Lung (tissue), 12 donors: ENCODE results near the gene NXN. TPM values are rescaled to one million over a fixed set of nuclear protein-coding genes. Genes with fewer than 3 reads are reported as not detected.

Source experiments
- ATAC-seq: fragments of 200-7000 bp; cut with Tn5 transposase; one replicate; pipeline ENCODE4 v1.9.1; 2020; ENCODE audit warnings: moderate number of reproducible peaks; ENCODE audit not compliant: insufficient read depth, low FRiP score
- DNase-seq, 3 donors: peaks; one replicate each; pipeline ENCODE4 v3.0.0-alpha.2; 2013 to 2017
- H3K27ac ChIP-seq, 2 donors: one replicate each; pipeline ENCODE4 v1.5.1; 2013; ENCODE audit warnings: mild to moderate bottlenecking in 2 of 2, moderate library complexity in 2 of 2, control low read depth in 1 of 2, inconsistent platforms in 1 of 2, low read depth in 1 of 2, low read length in 1 of 2
- H3K27me3 ChIP-seq, 3 donors: one replicate each; pipeline ENCODE4 v1.5.1; 2013; ENCODE audit warnings: low read length in 2 of 3; ENCODE audit not compliant: control insufficient read depth in 3 of 3, insufficient read depth in 3 of 3
- H3K36me3 ChIP-seq, 4 donors: one replicate each; pipeline ENCODE4 v1.5.1; 2013; ENCODE audit warnings: low read length in 4 of 4, mild to moderate bottlenecking in 1 of 4, moderate library complexity in 1 of 4; ENCODE audit not compliant: control insufficient read depth in 4 of 4, insufficient read depth in 4 of 4
- H3K4me1 ChIP-seq, 5 donors: one replicate each; pipeline ENCODE4 v1.5.1; 2013; ENCODE audit warnings: low read length in 5 of 5, mild to moderate bottlenecking in 2 of 5, moderate library complexity in 1 of 5; ENCODE audit not compliant: control insufficient read depth in 5 of 5, insufficient read depth in 5 of 5
- H3K4me3 ChIP-seq: one replicate; pipeline ENCODE4 v1.5.1; 2013; ENCODE audit warnings: mild to moderate bottlenecking, control low read depth, moderate library complexity
- H3K9ac ChIP-seq, 2 donors: one replicate each; pipeline ENCODE4 v1.5.1; 2013; ENCODE audit warnings: low read length in 2 of 2, control low read depth in 1 of 2; ENCODE audit not compliant: insufficient read depth in 1 of 2
- H3K9me3 ChIP-seq, 4 donors: one replicate each; pipeline ENCODE4 v1.5.1; 2013; ENCODE audit warnings: low read length in 3 of 4, mild to moderate bottlenecking in 1 of 4, moderate library complexity in 1 of 4; ENCODE audit not compliant: control insufficient read depth in 4 of 4, insufficient read depth in 3 of 4
- CTCF ChIP-seq: IDR thresholded peaks from 2 replicates; pipeline ENCODE4 v1.5.1; 2012; ENCODE audit warnings: mild to moderate bottlenecking; ENCODE audit errors: control extremely low read depth, extremely low read depth
- WGBS, 2 donors: extraction: QIAGEN DNeasy Blood & Tissue Kit; methylation state at CpG; one replicate each; pipeline ENCODE4 v1.1.7; 2013; 5-methylcytosine and 5-hydroxymethylcytosine counted together
- polyA plus RNA-seq, 2 donors: library from polyadenylated mRNA; stranded (reverse); fragments of 200-250 nt; gene quantifications; one replicate each; pipeline ENCODE4 v1.2.1, GENCODE V29; 2013
- total RNA-seq, 2 donors: library from RNA; depleted of rRNA in 1 of 2; stranded (reverse); fragments of >200 nt in 1 of 2; gene quantifications; one replicate each; pipeline ENCODE4 v1.2.1, GENCODE V29; 2014 to 2021
- donor health status: control.
- donor health status: control.
- donor health status: Bipolar disorder and iron deficiency.
- donor health status: healthy.
- donor health status: DM: yes; HTN: yes; CAD: no.

The NXN gene
- total and polyA plus RNA-seq, 4 donors: 17.6 to 57.7 (median 39.9) TPM

- no peak for TF ChIP-seq CTCF
- H3K9ac ChIP-seq: peak overlapping the region in 1 of 2 donors; percentile 90
- no peak overlapping the region for H3K4me3 ChIP-seq
- H3K27me3 ChIP-seq: no peaks in the 10 kb centered on the region
- DNase-seq: peak; percentile 46 to 85 (median 76)
- 58 to 69% methylated on average over 18 of the region's 18 CpGs for WGBS, 2 donors
- H3K36me3 ChIP-seq: no peaks in the 10 kb centered on the region
- ATAC-seq: no peak
- H3K9me3 ChIP-seq: no peaks in the 10 kb centered on the region
- peak overlapping the region; percentile 69 to 83 for H3K27ac ChIP-seq
- H3K4me1 ChIP-seq: peaks cover 3 to 42% (median 21%) of the 10 kb centered on the region in 5 donors
Observed at GRCh38 chr17:901191-901950, 78.2 kb downstream of the NXN start.

GRCh38 chr17:900336-900934 lies 79.1 kb downstream of the NXN start:
- Histone ChIP-seq H3K9ac (peak overlapping the region in 1 of 2 donors; percentile 42), H3K4me3 (no peak overlapping the region), H3K4me1 (peaks cover 3 to 44% (median 18%) of the 10 kb centered on the region in 5 donors), H3K27ac (peak overlapping the region; percentile 17 to 83), H3K9me3 (no peaks in the 10 kb centered on the region), H3K27me3 (no peaks in the 10 kb centered on the region), H3K36me3 (no peaks in the 10 kb centered on the region)
- ATAC-seq (no peak), DNase-seq (peak in 2 of 3 donors; percentile 34 to 53)
- WGBS, 2 donors: 41 to 57% methylated on average over 5 of the region's 5 CpGs
- no peak for TF ChIP-seq CTCF

GRCh38 chr17:897970-898619 lies 81.5 kb downstream of the NXN start:
- no peak for ATAC-seq
- no peak for TF ChIP-seq CTCF
- no peak for DNase-seq

More at GRCh38 chr17:897970-898619, 81.5 kb downstream of the NXN start:
- Histone ChIP-seq H3K9me3 (no peaks in the 10 kb centered on the region), H3K9ac (no peak overlapping the region), H3K4me3 (no peak overlapping the region), H3K36me3 (no peaks in the 10 kb centered on the region), H3K27me3 (no peaks in the 10 kb centered on the region), H3K27ac (no peak overlapping the region), H3K4me1 (peaks cover 3 to 35% (median 8%) of the 10 kb centered on the region in 5 donors)
- 83 to 85% methylated on average over 10 of the region's 10 CpGs for WGBS, 2 donors
